Stimulated activated naive CD8-positive, alpha-beta T cell treated with anti-CD3 and anti-CD28 coated beads, Interleukin-15, Interleukin-2, amounts not matched to agents 100 U/mL and 50 U/mL, for 24 hours (primary cell): Measurements from ENCODE around the gene MAD1L1.

Experiments used
- ATAC-seq: fragments of 150-1000 bp; cut with Tn5 transposase; one replicate; pipeline ENCODE4 v1.10.0; 2021
- DNase-seq: peaks from one replicate; pipeline ENCODE4 v3.0.0; 2021

MAD1L1 gene

DNA sequence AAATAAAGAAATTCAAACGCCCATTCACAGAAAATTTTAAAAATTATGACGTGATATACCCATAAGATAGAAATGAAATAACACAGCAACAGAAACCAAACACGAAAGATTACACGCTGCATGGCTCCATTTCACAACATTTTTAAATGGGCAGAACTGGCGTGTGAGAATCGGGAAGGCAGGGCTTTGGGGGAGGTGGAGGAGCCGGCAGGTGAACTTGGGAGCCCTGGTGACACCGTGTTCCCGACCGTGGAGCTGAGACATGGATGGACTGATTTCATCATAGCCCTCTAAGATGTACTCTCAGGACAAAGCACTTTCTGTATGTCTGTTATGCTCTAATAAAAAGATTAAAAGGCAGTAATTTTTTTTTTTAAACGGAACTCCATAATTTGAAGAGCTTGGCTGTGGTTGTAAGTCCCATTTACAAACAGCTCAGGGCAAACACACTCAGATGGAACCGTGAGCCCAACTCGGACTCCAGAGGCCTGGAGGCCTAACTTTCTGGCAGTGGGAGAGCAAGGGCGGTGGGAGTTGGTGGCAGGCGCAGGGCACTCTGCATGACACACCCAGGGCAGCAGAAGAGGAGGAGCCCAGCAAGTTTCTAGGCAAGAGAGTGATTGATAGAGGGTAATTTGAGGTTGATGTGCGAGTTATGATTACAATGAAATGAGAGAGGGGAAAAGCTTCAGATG, 203.4 kb downstream of the MAD1L1 start:
- DNase-seq (no peak), ATAC-seq (no peak)

DNA sequence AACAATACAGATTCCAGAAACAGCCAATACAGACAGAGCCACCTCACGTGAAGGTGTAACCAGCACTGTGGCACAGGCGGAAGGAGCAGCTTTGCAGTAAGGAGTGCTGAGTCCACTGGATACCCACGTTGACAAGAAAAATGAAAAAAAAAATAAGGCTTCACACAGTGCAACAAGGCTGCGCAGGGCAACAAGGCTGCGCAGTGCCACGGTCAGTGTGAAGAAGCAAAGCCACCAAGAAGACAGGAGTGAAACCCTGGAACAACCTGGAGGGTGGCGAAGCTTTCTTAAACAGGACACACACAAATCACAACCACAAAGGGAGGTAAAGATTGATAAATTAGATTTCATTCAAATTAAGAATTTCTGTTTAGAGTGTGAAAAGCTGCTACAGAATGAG, 204.0 kb downstream of the MAD1L1 start:
- DNase-seq (no peak), ATAC-seq (no peak)

DNA sequence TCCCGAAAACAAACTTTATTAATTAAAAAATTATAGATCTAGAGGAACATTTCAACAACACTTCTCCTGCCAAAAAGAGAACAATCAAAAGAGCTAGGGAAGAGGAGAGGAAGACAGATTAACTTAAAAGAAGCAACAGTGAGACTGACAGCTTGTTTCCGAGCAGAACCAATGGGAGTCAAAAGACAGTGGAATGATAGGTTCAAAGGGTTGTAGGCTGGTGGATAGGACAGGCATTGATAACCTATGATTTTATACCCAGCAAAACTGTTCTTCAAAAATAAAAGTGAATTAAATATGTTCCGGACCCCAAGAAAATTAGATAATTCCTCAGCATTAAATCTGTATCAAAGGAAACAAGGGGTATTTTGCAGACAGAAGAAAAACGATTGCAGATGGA, 207.6 kb downstream of the MAD1L1 start:
- DNase-seq, result no peak
- ATAC-seq, result no peak

DNA sequence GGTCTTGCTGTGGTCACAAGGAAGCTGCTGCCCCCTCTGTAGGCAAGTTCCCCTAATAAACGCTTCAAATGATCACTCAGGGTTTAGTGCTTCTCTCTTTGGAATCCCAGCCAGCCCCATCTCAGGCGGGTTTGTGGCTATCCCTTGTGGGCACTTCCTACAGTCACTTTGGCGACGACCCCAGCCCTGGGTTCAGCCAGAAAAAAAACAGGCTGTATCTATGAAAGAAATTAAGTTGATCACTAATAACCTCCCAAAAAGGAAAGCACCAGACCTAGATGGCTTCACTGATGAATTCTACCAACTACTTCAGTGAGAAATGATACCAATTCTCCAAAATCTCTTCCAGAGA, 208.2 kb downstream of the MAD1L1 start:
- DNase-seq (no peak), ATAC-seq (no peak)

DNA sequence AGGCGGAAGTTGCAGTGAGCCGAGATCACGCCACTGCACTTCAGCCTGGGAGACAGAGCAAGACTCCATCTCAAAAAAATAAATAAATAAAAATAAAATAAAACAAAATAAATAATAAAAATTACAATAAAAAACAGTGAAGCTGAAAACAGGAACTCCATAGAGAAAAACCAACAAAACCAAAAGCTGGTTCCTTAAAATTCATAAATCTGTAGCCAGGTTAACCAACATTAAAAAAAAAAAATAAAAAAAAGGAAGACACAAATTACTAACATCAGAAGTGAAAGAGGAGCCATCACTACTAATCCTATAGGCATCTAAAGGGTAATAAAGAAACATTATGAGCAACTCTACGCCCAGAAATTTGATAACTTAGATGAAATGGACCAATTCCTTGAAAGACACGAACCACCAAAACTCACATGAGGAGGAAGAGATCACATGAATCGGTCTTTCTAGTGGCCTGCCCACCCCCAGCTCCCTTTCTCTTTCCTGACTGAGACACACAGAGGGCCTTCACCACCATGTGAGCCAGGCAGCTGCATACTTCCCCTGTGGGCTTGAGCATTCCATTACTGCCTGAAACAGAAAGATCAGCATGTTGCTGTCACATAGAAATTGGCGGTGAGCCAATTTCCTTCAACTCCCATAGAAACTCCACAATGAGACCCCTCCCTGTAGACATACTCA, 208.7 kb downstream of the MAD1L1 start:
- no peak for ATAC-seq
- DNase-seq, result no peak

DNA sequence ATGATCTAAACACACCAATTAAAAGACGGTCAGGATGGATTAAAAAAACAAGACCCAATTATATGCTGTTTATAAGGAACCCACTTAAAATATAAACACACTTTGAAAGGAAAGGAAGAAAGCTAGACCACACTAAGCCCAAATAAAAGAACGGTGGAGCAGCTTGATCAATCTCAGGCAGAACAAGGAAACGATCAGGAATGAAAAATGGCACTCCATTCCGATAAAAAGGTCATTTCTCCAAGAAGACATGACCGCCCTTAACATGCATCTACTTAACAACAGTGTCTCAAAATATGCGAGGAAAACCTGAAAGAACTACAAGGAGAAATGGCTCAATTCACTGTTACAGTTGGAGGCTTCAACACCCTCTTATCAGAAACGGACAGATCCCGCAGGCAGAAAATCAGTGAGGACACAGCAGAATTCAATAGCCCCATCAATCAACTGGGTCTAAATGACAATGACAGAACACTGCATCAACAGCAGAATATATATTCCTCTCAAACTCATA, 210.0 kb downstream of the MAD1L1 start:
- DNase-seq (no peak), ATAC-seq (no peak)

DNA sequence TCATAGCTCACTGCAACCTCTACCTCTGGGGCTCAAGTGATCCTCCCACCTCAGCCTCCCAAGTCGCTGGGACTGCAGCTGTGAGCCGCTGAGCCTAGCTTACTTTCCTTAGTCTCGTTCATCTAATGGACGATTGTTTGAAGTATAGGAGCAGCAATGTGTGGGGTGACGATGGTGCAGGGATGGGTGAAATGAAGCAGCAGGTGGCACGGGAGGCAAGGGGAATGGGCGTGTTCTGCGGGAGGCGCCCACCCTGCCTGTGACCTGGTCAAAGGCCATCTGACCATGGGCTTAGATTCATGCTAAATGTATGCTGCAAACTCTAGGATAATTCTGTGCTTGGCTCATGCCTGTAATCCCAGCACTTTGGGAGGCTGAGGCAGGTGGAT, 210.7 kb downstream of the MAD1L1 start:
- ATAC-seq, result no peak
- DNase-seq, result no peak

DNA sequence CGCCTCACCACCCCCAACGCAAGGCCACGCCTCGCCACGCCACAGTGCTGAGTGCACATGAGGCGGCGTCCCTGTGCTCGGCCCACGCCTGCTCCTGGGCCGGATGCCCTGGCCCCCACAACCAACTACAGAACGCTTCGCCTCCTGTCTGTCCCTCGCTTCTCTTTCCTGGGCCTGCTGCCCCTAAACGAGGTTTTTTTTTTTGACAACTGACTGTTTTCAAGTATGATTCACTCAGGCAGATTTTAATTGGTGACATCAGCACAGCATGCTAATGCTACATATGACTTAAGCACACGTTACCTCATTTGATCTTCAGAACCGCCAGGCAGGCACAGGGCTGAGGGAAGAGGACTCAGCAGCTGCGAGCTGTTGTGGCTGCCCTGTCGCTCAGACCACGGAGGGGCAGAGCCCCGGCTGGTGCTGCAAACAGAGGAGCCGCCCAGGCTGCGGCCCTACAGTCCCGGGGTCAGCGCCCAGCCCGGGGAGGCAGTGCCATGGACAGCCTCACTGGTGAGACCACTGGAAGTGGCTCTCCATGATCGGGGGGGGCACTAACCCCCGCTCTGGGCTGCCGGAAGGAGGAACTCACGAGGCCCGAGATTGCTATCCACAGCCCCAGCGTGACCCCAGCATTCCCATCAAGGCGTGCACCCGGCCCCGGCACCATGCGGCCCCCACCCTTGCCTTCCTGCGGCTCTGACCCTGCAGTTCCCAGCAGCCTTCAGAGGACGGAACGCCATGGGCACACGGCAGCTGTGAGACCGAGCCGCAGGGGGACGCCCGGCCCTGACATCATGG, 212.8 kb downstream of the MAD1L1 start:
- ATAC-seq, result peak; percentile 80
- peak; percentile 59 for DNase-seq

DNA sequence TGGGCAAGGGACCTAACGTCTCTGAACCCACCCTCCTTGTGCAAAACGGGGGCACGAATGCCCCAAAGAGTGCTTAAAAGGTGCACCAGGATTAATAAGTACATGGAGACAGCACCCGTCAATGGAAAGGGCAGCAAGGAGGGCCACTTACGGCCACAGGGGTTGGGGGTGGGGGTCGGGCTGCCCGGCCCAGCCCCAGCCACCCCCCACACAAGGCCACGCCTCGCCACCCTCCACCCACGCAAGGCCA, 213.4 kb downstream of the MAD1L1 start:
- ATAC-seq (no peak), DNase-seq (no peak)

DNA sequence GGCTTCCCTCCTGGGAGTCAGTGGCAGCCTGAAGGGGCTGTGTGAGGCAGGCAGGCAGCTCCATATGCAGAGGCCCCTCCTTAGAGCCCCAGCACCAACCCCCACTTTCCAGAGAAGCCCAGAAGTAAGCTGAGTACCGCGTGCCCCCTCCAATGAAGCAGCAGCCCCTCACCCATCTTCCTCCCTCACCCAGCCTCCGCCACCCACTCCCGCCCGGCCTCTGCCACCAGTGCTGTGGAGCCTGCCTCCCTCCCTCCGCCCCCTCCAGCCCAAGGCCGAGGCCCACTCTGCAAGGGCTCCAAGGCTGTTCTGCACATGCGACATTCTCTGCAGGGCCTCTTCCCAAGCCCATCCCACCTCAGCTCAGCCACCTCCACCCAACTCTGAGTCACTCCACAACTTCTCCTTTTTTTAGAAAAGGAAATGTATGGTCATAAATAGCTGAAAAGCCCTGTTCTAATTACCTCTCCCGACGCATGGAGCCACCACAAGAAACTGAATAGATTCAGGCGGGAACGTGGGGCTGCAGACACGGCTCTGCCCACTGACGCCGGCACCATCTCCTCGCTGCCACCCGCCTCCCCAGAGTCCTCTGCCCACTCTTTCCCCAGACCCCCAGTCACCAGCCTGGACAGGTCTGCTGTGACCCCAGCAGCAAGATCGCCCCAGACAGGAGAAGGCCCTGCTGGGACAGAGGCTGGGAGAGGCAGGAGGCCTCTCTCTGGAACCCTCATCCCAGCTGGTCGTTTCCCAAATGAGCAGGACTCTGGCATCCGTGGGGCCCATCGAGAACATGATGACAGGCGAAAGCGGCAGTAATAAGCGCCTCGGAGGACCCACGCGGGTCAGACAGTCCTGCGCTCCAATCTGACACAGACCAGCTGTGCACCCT, 213.9 kb downstream of the MAD1L1 start:
- ATAC-seq (no peak), DNase-seq (no peak)

DNA sequence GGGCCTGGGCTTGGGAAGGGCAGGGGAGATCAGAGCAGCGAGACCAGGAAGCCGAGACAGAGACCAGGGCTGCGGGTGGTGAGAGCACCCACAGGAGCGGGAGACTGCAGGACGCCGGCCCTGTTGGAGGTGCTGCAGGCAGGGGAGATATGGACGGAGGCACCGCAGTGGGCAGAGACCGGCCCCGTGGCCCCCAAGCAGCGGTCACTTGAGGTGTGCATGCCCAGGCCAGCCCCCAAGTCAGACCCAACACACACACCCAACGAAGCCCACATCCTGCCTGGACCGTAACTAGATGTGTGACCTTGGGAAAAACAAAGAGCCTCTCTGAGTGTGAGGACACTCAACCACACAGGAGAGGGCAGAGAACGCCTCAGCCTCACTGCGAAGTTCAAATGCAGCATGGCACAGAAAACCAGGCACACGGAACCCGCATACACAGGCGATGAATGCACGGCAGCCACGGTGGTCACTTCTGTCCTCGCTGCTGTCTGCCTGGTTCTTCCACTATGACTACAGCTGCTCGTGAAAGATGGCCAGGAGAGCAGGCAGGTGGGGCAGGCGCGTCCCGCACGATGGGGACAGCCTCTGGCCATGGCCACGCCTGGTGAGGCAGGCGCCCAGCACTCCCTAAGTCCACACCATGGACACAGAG, 214.7 kb downstream of the MAD1L1 start:
- DNase-seq (no peak), ATAC-seq (no peak)

DNA sequence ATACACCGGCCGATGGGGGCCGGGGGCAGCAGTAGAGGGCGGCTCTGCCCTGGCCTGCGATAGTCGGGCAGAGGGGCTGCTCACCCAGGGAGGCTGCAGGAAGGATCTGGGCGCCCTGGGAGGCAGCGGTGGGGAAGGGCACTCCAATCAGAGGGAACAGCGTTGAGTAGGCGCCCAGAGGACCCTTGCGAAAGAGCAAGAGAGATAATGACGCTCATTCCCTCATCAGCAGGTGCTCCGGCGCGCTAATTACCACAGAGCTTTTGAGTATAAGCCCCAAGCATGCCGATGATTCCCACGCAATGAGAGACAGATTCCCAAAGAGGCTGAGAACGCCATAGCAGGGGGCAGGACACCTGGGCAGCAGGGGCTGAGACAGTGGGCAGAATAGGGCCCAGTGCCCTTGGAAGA, 215.3 kb downstream of the MAD1L1 start:
- no peak for ATAC-seq
- no peak for DNase-seq

DNA sequence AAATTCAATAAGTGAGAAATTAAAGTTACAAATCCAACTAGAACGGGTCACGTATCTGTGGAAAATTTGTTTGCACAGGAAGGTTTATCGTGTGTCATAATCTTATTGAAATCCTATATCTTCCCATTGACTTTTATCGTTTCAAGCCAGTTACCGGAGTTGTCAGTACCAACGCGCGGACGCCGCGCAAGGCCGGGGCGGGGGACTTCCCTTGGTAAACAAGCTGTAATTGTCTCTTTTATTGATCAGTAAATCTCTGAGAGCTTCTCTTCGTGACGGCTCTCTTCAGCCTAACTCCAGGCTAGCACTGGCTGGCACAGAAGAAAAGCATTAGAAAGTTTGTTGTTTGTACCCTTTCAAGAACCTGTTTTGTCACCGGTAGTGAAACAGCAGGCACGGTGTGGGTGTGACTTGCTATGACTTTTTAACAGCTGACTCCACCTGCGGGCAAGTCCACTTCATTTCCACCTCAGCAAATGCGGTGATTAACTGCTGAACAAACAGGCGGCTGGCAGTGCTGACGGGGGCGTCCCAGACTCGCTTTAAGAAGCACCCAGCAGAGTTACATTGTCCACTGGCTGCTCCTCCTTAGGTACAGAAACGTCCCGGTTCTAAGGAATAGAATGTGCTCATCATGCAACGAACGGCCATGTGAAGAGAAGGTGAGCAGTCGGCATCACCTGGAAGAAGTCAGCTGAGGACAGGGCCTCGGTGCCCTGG, 215.8 kb downstream of the MAD1L1 start:
- no peak for DNase-seq
- ATAC-seq, result no peak

DNA sequence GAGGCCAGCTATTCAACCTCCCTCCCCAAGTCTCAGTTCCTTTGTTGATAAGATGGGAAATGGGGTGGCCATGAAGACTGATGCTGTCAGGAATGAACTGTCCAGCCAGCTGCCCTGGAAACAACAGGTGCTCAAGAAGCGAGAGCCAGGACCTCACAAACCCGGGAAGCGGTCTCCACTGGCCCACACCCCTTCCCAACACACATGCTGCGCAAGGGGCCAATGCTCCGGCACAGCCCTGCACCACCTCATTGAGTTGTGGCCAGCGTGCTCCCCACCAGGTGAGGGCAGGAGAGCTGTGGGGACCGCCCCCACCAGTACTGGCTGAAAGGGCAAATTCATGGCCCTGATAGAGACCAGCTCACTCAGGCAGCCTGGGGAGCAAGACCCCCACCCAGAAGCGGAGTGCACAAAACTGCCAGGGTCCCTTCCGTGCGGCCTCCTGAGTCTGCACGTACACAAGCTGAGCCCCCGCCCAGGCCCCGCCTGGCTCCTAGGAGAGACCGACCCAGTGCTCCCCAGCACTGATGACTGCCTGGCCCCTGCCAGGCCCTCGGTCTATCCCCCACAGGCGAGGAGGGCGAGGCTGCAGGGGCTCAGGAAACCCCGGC, 216.6 kb downstream of the MAD1L1 start:
- no peak for ATAC-seq
- DNase-seq, result no peak

DNA sequence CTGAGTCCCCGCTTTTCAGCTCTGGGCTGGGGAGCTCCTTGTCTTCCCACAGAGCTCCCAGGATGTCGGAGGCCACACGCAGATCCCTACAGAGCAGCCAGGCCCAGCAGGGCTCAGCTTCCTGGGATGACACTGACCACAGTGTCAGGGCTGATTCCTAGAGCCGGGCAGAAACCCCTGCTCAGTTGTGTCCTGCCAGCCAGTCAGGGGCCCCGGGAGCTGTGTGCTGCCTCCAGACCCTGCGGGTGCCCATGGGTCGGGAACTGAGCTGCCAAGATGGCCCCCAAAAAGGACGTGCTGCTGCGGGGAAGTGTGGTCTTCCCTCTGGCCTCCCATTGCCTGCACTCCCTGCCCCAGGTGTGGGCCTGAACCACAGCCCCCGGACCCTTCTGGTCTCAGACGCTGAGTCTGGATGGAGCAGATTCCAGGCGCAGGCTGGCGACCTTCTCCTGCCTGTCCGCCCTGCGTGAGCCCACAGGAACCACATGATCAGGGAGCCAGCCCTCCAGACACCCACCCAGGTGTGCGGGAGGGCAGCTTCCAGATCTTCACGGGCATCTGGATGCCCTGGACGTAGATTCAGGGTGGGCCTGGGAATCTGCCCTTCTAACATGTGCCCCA, 217.4 kb downstream of the MAD1L1 start:
- no peak for ATAC-seq
- no peak for DNase-seq

DNA sequence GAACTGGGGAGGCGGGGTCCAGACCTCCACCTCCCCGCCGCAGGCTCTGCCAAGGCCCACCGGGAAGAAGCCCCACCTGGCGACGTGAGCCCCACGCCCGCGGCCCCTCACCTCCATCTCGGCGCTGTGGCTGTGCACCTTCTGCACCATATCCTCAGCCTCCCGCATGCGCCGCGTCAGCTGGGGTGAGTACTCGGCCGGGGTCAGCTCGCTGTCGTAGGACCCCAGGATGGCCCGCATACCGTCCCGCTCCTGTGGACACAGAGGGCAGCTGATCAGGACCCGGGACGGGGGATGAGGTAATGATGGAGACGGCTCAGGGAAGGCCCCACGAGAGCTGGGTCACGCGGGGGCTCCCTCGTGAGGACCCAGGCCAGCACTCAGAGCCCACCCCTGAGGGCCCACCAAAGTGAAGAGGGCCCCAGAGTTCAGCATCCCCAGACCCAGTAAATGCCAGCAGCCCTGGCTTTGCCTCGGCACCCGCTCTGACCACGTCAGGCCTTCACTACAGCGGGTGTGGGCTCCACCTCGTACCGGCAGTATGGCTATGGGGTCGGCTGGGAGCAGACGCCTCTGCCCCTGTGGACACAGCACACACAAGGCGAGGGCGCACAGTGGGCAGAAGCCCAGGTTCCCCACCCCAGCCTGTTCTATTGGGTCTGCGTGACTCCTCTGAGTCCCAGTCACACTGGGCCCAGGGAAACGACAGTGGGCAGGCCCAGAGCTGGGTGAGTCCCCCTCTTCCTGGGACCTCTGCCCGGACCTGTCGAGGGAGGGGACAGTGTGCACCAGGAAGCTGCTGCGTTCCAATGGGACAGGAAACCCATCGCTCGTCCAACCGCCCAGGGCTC, 218.1 kb downstream of the MAD1L1 start:
- DNase-seq (no peak), ATAC-seq (no peak)

DNA sequence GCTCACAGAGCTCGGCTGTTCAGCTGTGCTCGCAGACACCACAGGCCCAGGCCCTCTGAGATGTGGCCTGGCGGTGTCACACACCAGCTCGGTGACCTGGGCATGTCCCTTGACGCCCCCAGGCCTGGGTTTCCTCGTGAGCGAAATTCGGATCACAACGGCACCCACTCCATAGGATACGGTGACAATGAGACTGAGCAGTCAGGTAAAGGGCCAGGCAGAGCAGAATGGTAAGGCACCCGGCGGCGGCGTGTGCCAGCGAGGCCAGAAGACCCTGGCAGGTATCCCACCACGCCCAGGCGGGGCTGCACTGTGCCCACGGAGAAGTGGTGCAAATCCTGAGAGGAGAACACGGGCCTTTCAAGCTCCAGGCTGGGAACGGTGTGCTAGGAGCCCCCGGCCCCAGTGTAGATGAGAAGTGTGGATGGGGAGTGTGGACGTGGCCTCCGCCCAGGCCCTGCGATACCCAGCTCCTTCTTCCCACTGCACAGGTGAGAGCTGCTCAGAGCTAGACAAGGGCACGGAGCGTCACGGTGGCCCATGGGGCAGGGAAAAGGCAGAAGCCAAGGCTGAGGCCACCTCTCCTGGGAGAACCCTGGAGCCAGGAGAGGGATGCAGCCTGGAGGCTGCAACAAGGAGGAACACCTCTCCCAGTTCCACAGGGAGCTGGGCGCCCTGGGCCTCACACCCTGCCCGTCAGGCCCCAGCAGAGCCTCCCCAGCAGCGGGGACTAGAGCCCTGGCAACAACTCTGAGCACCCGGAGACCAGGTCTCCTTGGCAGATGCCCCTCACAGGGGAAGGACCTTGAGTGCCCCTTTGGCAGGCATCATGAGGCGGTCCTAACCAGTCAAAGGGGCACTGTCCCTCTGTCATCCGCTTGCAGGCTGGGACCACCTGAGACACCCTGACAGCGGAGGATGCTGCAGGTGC, 219.1 kb downstream of the MAD1L1 start:
- no peak for ATAC-seq
- DNase-seq, result no peak

DNA sequence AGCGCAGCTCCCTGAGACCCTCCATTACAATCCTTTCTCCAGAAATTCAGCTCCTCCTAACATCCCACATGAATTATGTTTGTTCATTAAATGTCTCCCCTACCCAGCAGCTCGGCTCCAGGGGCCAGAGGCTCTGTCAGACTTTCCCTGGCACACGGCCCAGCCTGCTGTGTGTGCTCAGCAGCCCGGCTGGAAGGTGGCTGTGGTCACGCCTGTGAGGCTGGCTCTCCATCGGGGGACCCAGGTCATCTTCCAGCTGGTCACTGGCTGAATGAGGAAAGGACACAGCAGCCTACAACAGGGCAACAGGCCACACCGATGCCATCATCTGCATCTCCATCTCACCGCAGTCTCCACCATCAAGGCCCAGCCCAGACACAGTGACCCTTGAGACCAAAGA, 219.8 kb downstream of the MAD1L1 start:
- DNase-seq (no peak), ATAC-seq (no peak)
